NT2/D1 (cell line): ENCODE data around the gene PEAK3.

Experiments used
- SUZ12 ChIP-seq: IDR thresholded peaks from 2 replicates; pipeline ENCODE4 v1.6.1; 2011; ENCODE audit not compliant: insufficient read length, insufficient read depth; ENCODE audit errors: extremely low read depth
- ZNF274 ChIP-seq: IDR thresholded peaks from 2 replicates; pipeline ENCODE4 v1.6.1; 2011; ENCODE audit warnings: mild to moderate bottlenecking, low read depth, low read length

GRCh38 chr19:2269244-2270156 lies 12.5 kb downstream of the PEAK3 start:
- TF ChIP-seq ZNF274 (no peak), SUZ12 (no peak)
